Calu3 (cell line): ENCODE data around the gene DOK5. TPM values are rescaled to one million over a fixed set of nuclear protein-coding genes. Genes with fewer than 3 reads are reported as not detected.

ENCODE experiments used
- BruUV-seq: library from RNA; stranded (reverse); fragments of 400-500 nt; replicated peaks from 2 replicates; lab custom pipeline; 2021; lab: Mats Ljungman, UMichigan
- CTCF ChIA-PET: fragments of 300-600 bp; sonication (Branson Sonifier 250); formaldehyde crosslinking; loops from one replicate; lab custom pipeline; 2022; ENCODE audit warnings: antibody characterized with exemption; lab: Charles Lee
- DNase-seq: peaks from one replicate; pipeline ENCODE4 v3.0.0; 2022
- H3K27ac Mint-ChIP-seq: one replicate; pipeline ENCODE4 v1.8.0; 2022; ENCODE audit warnings: mixed read lengths; ENCODE audit not compliant: unreplicated experiment
- H3K27me3 Mint-ChIP-seq: one replicate; pipeline ENCODE4 v1.8.0; 2022; ENCODE audit warnings: mixed read lengths; ENCODE audit not compliant: unreplicated experiment
- H3K36me3 Mint-ChIP-seq: one replicate; pipeline ENCODE4 v1.8.0; 2022; ENCODE audit warnings: mild to moderate bottlenecking, moderate library complexity, mixed read lengths; ENCODE audit not compliant: insufficient read depth, unreplicated experiment
- H3K4me1 Mint-ChIP-seq: one replicate; pipeline ENCODE4 v1.8.0; 2022; ENCODE audit warnings: mild to moderate bottlenecking, low read depth, mixed read lengths; ENCODE audit not compliant: unreplicated experiment
- H3K4me3 Mint-ChIP-seq: one replicate; pipeline ENCODE4 v1.8.0; 2022; ENCODE audit warnings: mild to moderate bottlenecking, low read depth, moderate library complexity, mixed read lengths; ENCODE audit not compliant: unreplicated experiment
- H3K9me3 Mint-ChIP-seq: one replicate; pipeline ENCODE4 v1.8.0; 2022; ENCODE audit warnings: low read depth, mixed read lengths; ENCODE audit not compliant: unreplicated experiment
- CTCF ChIP-seq: fragments of 200-600 bp; IDR thresholded peaks from one replicate; pipeline ENCODE4 v1.8.0; 2022; ENCODE audit warnings: antibody characterized with exemption; ENCODE audit not compliant: unreplicated experiment
- intact Hi-C: fragments of 100-400 bp; cut with micrococcal nuclease; formaldehyde crosslinking; loops from one replicate; pipeline ENCODE4 v1.10.0; 2022; ENCODE audit not compliant: unreplicated experiment
- total RNA-seq: library from RNA; stranded (reverse); gene quantifications from 2 replicates; pipeline ENCODE4 v1.2.3, GENCODE V29; 2022

The DOK5 gene
- total RNA-seq, 1 experiment from 2014 or later: 0.17 TPM

GRCh38 chr20:54515793-54516628 lies 40.6 kb downstream of the DOK5 start:
- no peak for DNase-seq
- Mint-ChIP-seq H3K27ac (no peak overlapping the region), H3K36me3 (no peaks in the 10 kb centered on the region), H3K4me1 (no peaks in the 10 kb centered on the region), H3K27me3 (peaks cover 38% of the 10 kb centered on the region), H3K4me3 (no peak overlapping the region), H3K9me3 (no peaks in the 10 kb centered on the region)
- CTCF ChIA-PET: interaction anchor here (1.2 kb wide), 1 partner anchor 8 kb away, joined by 3 read pairs; no protein-coding TSS in a partner anchor
- intact Hi-C loops: no loop called here
- no peak for TF ChIP-seq CTCF
- BruUV-seq: no TSS peak

- H3K36me3 Mint-ChIP-seq: no peaks in the 10 kb centered on the region
- no peak for TF ChIP-seq CTCF
- no peak for DNase-seq
- intact Hi-C loops: no loop called here
- CTCF ChIA-PET: no interaction called here
- no TSS peak for BruUV-seq
- no peaks in the 10 kb centered on the region for H3K4me1 Mint-ChIP-seq
- no peak overlapping the region for H3K27ac Mint-ChIP-seq
- H3K9me3 Mint-ChIP-seq: no peaks in the 10 kb centered on the region
- peaks cover 52% of the 10 kb centered on the region for H3K27me3 Mint-ChIP-seq
- no peak overlapping the region for H3K4me3 Mint-ChIP-seq
These were observed 42.0 kb downstream of the DOK5 start for GRCh38 chr20:54517241-54517975.

- no peak for TF ChIP-seq CTCF
- no peak for DNase-seq
- no peaks in the 10 kb centered on the region for H3K36me3 Mint-ChIP-seq
- no peaks in the 10 kb centered on the region for H3K9me3 Mint-ChIP-seq
- no TSS peak for BruUV-seq
- CTCF ChIA-PET: interaction anchor here (1.0 kb wide), 1 partner anchor 9 kb away, joined by 3 read pairs; no protein-coding TSS in a partner anchor
- H3K4me3 Mint-ChIP-seq: no peak overlapping the region
- H3K4me1 Mint-ChIP-seq: no peaks in the 10 kb centered on the region
- H3K27ac Mint-ChIP-seq: no peak overlapping the region
- intact Hi-C loops: no loop called here
- peaks cover 61% of the 10 kb centered on the region for H3K27me3 Mint-ChIP-seq
These were observed 49.5 kb downstream of the DOK5 start for GRCh38 chr20:54524849-54525248.

- Mint-ChIP-seq H3K4me1 (no peaks in the 10 kb centered on the region), H3K27me3 (peaks cover 56% of the 10 kb centered on the region), H3K36me3 (no peaks in the 10 kb centered on the region), H3K27ac (no peak overlapping the region), H3K9me3 (peaks cover 5% of the 10 kb centered on the region), H3K4me3 (no peak overlapping the region)
- no peak for TF ChIP-seq CTCF
- intact Hi-C loops: no loop called here
- CTCF ChIA-PET: interaction anchor here (0.5 to 0.7 kb wide), 2 partner anchors 56 to 1205 kb away, joined by 3 to 4 read pairs; no protein-coding TSS in a partner anchor
- BruUV-seq: no TSS peak
- DNase-seq: no peak
These were observed 50.7 kb downstream of the DOK5 start for GRCh38 chr20:54525916-54526590.
